CD4-positive, alpha-beta T cell (primary cell): ENCODE results near the gene RIPK3. TPM values are rescaled to one million over a fixed set of nuclear protein-coding genes. Genes with fewer than 3 reads are reported as not detected.

Experiments
- ATAC-seq: fragments of 200-7000 bp; cut with Tn5 transposase; one replicate; pipeline ENCODE4 v1.10.0; 2022; ENCODE audit warnings: mild to moderate bottlenecking; ENCODE audit not compliant: poor library complexity
- CTCF ChIA-PET: fragments of 350-600 bp; sonication (Branson Sonifier 250); formaldehyde crosslinking; loops from one replicate; lab custom pipeline; 2021; ENCODE audit warnings: antibody characterized with exemption, inconsistent platforms; lab: Charles Lee
- POLR2A ChIA-PET: fragments of 350-600 bp; sonication (Branson Sonifier 250); formaldehyde crosslinking; loops from one replicate; lab custom pipeline; 2021; ENCODE audit warnings: antibody characterized with exemption, inconsistent platforms; lab: Charles Lee
- DNase-seq, 14 experiments: peaks; one replicate each; pipeline ENCODE4 v3.0.0-alpha.2; 2013 to 2020; ENCODE audit warnings: mixed read lengths in 2 of 14
- H3K27ac ChIP-seq, 2 donors: one replicate each; pipeline versions ENCODE4 v1.5.1 to v1.7.0; 2013; ENCODE audit warnings: low read length in 2 of 2, low read depth in 1 of 2, mild to moderate bottlenecking in 1 of 2
- H3K27me3 ChIP-seq, 2 experiments: 1 replicate in 1 of 2; 2 replicates in 1 of 2; pipeline versions ENCODE4 v1.6.1 to v1.7.0; 2013; ENCODE audit warnings: low read length in 2 of 2, control low read depth in 1 of 2, mild to moderate bottlenecking in 1 of 2, moderate library complexity in 1 of 2; ENCODE audit not compliant: insufficient read depth in 2 of 2, control insufficient read depth in 1 of 2
- H3K36me3 ChIP-seq: one replicate; pipeline ENCODE4 v1.6.1; 2013; ENCODE audit warnings: low read length, control low read depth; ENCODE audit not compliant: insufficient read depth
- H3K4me1 ChIP-seq: one replicate; pipeline ENCODE4 v1.6.1; 2013; ENCODE audit warnings: low read length, control low read depth; ENCODE audit not compliant: insufficient read depth
- H3K4me3 ChIP-seq: one replicate; pipeline ENCODE4 v1.5.1; 2013; ENCODE audit warnings: mild to moderate bottlenecking, low read length, moderate library complexity
- H3K9me3 ChIP-seq, 2 experiments: 1 replicate in 1 of 2; 2 replicates in 1 of 2; pipeline versions ENCODE4 v1.6.1 to v1.7.0; 2013; ENCODE audit warnings: low read length in 2 of 2, mild to moderate bottlenecking in 2 of 2, control low read depth in 1 of 2, moderate library complexity in 1 of 2; ENCODE audit not compliant: control insufficient read depth in 1 of 2, insufficient read depth in 1 of 2
- H3K27ac Mint-ChIP-seq: one replicate; pipeline ENCODE4 v1.8.0; 2020; ENCODE audit warnings: mixed read lengths
- H3K27me3 Mint-ChIP-seq: one replicate; pipeline ENCODE4 v1.8.0; 2021; ENCODE audit warnings: mixed read lengths
- H3K36me3 Mint-ChIP-seq: one replicate; pipeline ENCODE4 v1.8.0; 2021; ENCODE audit warnings: low read depth, mixed read lengths
- H3K4me1 Mint-ChIP-seq: one replicate; pipeline ENCODE4 v1.8.0; 2021; ENCODE audit warnings: low read depth, mixed read lengths
- H3K4me3 Mint-ChIP-seq: one replicate; pipeline ENCODE4 v1.8.0; 2020; ENCODE audit warnings: mild to moderate bottlenecking, mixed read lengths
- H3K9me3 Mint-ChIP-seq: one replicate; pipeline ENCODE4 v1.8.0; 2020; ENCODE audit warnings: mixed read lengths
- intact Hi-C, 2 experiments: fragments of 100-400 bp; cut with DNase I in 1 of 2; cut with micrococcal nuclease in 1 of 2; formaldehyde crosslinking; loops; one replicate each; pipeline versions ENCODE4 v1.15.1 to v1.9.0; 2023 to 2025; cut with DNase I, micrococcal nuclease
- total RNA-seq, 174 experiments: library from RNA in 2 of 174; stranded (reverse) in 2 of 174; gene quantifications; one replicate each; pipeline ENCODE4 v1.2.3 and lab custom pipeline; 2021 to 2026
- TF ChIP-seq, protein P1 (sequence below): fragments of 200-600 bp; IDR thresholded peaks from one replicate; pipeline ENCODE4 v1.8.0; 2022; ENCODE audit warnings: antibody characterized with exemption, mild to moderate bottlenecking

The RIPK3 gene
- total RNA-seq, 2 experiments from 2014 or later, result 18.1 to 18.9 TPM

DNA sequence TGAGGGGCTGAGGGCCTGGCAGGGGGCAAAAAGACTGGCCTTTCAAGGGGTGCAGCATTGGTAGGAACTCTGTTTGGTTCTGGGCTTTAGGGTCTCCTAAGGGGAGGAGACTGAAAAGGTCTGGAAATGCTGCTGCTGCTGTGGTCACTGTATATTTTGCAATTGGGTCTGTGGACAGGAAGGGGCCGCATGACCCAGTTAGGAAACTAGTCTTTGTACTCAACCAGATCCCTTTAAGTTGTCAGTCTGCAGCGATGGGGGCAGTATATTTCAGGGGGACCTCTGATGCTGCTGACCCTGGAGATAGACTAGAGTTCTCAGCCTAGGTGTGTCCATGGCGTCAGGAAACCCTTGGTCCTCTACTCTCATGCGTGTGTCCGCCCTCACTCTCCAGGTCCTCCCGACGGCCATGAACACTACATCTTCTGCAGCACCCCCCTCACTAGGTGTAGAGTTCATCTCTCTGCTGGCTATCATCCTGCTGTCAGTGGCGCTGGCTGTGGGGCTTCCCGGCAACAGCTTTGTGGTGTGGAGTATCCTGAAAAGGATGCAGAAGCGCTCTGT lies 24.5 kb downstream of the RIPK3 start:
- CTCF ChIA-PET, result no interaction called here
- Histone ChIP-seq H3K4me3 (no peak overlapping the region), H3K27me3 (no peaks in the 10 kb centered on the region), H3K9me3 (no peaks in the 10 kb centered on the region), H3K27ac (peak overlapping the region in 1 of 2 donors; percentile 5), H3K4me1 (peaks cover 58% of the 10 kb centered on the region), H3K36me3 (peaks cover 7% of the 10 kb centered on the region)
- Mint-ChIP-seq H3K27me3 (peaks cover 5% of the 10 kb centered on the region), H3K27ac (peak overlapping the region; percentile 76), H3K4me1 (peaks cover 55% of the 10 kb centered on the region), H3K4me3 (peak overlapping the region; percentile 38), H3K9me3 (no peaks in the 10 kb centered on the region), H3K36me3 (peaks cover 2% of the 10 kb centered on the region)
- ATAC-seq, result no peak
- no peak for DNase-seq
- TF ChIP-seq, protein P1, sequence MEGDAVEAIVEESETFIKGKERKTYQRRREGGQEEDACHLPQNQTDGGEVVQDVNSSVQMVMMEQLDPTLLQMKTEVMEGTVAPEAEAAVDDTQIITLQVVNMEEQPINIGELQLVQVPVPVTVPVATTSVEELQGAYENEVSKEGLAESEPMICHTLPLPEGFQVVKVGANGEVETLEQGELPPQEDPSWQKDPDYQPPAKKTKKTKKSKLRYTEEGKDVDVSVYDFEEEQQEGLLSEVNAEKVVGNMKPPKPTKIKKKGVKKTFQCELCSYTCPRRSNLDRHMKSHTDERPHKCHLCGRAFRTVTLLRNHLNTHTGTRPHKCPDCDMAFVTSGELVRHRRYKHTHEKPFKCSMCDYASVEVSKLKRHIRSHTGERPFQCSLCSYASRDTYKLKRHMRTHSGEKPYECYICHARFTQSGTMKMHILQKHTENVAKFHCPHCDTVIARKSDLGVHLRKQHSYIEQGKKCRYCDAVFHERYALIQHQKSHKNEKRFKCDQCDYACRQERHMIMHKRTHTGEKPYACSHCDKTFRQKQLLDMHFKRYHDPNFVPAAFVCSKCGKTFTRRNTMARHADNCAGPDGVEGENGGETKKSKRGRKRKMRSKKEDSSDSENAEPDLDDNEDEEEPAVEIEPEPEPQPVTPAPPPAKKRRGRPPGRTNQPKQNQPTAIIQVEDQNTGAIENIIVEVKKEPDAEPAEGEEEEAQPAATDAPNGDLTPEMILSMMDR, result no peak
- intact Hi-C loops, result no loop called here
- POLR2A ChIA-PET, result no interaction called here

DNA sequence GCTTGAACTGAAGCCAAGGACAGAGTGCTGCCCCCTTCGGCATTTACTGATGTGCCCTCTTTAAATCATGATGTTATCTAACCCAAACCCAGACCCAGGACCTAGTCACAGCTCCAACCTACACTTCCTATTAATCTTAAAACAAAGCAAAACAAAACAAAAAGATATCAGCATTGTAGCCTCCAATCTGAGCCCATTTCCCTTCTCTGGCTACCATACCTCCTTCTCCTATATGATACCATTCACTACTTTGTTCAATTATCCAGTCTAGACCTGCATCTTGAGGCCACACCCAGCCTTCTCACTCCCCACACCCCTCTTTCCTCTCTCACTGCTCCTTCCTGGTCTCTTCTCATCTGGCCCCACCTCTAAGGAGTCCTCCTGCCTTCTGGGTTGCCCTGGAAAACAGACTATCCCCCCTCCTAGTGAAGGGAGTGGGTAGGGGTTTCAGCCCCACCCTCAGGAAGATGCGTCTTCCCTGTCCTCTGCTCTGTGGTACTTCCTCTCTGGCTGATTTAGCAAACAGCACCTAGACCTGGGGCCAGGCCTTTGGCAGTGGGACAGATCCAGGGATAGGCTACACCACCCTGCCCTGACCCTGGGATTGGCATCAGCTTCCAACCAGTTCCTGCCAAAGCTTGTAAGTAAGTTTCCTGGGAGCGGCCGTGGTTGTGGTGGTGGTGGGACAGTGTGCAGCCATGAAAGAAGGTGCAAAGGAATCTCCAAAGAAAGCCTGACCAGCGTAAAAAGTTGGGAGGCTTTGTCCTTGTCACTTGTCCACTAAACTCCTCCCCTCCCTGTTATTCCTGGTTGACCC lies 25.2 kb downstream of the RIPK3 start:
- ChIA-PET POLR2A (interaction anchor here (1.1 to 4.2 kb wide), 6 partner anchors 15 to 116 kb away, joined by 3 to 30 read pairs (median 6); partner anchors contain the start of genes CBLN3, DHRS1, KHNYN and MDP1), CTCF (interaction anchor here (1.3 to 1.7 kb wide), 2 partner anchors 19 to 117 kb away, joined by 3 to 10 read pairs; no protein-coding TSS in a partner anchor)
- peaks cover 62% of the 10 kb centered on the region for H3K4me1 Mint-ChIP-seq
- Histone ChIP-seq H3K4me1 (peaks cover 66% of the 10 kb centered on the region), H3K27me3 (no peaks in the 10 kb centered on the region), H3K9me3 (no peaks in the 10 kb centered on the region), H3K4me3 (no peak overlapping the region), H3K27ac (peak overlapping the region in 1 of 2 donors; percentile 32), H3K36me3 (peaks cover 7% of the 10 kb centered on the region)
- ATAC-seq, result no peak
- TF ChIP-seq, protein P1, result no peak
- intact Hi-C loops, result loop anchor here in 1 of 2 experiments (5.0 kb wide), 1 partner anchor 42 kb away; the partner anchor contains the start of gene RABGGTA
- DNase-seq, result no peak
- no peaks in the 10 kb centered on the region for H3K9me3 Mint-ChIP-seq
- no peaks in the 10 kb centered on the region for H3K27me3 Mint-ChIP-seq
- peak overlapping the region; percentile 65 for H3K4me3 Mint-ChIP-seq
- peaks cover 5% of the 10 kb centered on the region for H3K36me3 Mint-ChIP-seq
- peak overlapping the region; percentile 76 for H3K27ac Mint-ChIP-seq

DNA sequence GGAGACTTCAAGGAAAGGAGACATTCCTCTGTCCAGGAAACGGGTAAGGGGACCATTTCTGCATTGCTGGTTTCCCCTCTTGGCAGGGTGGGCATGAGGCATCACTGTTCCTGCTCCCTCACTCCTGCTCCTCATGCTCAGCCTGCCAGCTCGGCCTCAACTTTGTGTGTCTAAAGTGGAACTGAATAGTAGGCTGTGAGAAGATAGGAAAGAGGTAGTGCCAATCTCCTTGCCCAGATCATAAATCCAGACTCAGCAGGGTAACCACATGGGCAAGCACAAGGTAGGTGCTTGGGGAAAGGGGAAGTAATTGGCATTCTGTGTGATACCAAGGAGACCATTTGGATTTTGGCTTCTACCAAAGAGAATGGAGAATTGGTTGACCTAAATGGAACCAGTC lies 25.9 kb downstream of the RIPK3 start:
- H3K27ac ChIP-seq, result peak overlapping the region in 1 of 2 donors; percentile 32
- no peak for ATAC-seq
- no peaks in the 10 kb centered on the region for H3K27me3 Mint-ChIP-seq
- DNase-seq, result no peak
- peaks cover 69% of the 10 kb centered on the region for H3K4me1 Mint-ChIP-seq
- H3K27me3 ChIP-seq, result no peaks in the 10 kb centered on the region
- H3K9me3 ChIP-seq, result no peaks in the 10 kb centered on the region
- peak overlapping the region; percentile 76 for H3K27ac Mint-ChIP-seq
- TF ChIP-seq, protein P1, result no peak
- POLR2A ChIA-PET, result interaction anchor here (1.1 to 4.2 kb wide), 7 partner anchors 14 to 117 kb away, joined by 3 to 30 read pairs (median 5); partner anchors contain the start of genes CBLN3, DHRS1, KHNYN and MDP1
- CTCF ChIA-PET, result interaction anchor here (1.3 to 1.7 kb wide), 2 partner anchors 19 to 118 kb away, joined by 3 to 10 read pairs; no protein-coding TSS in a partner anchor
- intact Hi-C loops, result loop anchor here in 1 of 2 experiments (5.0 kb wide), 1 partner anchor 42 kb away; the partner anchor contains the start of gene RABGGTA
- no peaks in the 10 kb centered on the region for H3K9me3 Mint-ChIP-seq
- H3K36me3 Mint-ChIP-seq, result peaks cover 5% of the 10 kb centered on the region
- H3K4me1 ChIP-seq, result peaks cover 72% of the 10 kb centered on the region
- H3K36me3 ChIP-seq, result peaks cover 7% of the 10 kb centered on the region
- H3K4me3 Mint-ChIP-seq, result peak overlapping the region; percentile 59
- H3K4me3 ChIP-seq, result no peak overlapping the region
